RKO (cell line): ENCODE results near the gene EWSR1.
A peak's percentile ranks its signal among the peaks of the same experiment; 100 is the strongest.

Source experiments
- DNase-seq: peaks from one replicate; pipeline ENCODE4 v3.0.0-alpha.2; 2016; ENCODE audit warnings: low spot score

Gene EWSR1

GRCh38 chr22:29317827-29318454 lies 49.9 kb downstream of the EWSR1 start:
- no peak for DNase-seq

- DNase-seq, result no peak
These were observed 51.0 kb downstream of the EWSR1 start for GRCh38 chr22:29319072-29319471.

- peak; percentile 50 for DNase-seq
These were observed 52.5 kb downstream of the EWSR1 start for GRCh38 chr22:29320546-29320945.

- no peak for DNase-seq
These were observed 55.6 kb downstream of the EWSR1 start for GRCh38 chr22:29323641-29324040.

- no peak for DNase-seq
These were observed 57.3 kb downstream of the EWSR1 start for GRCh38 chr22:29325356-29325755.

GRCh38 chr22:29325785-29326315 lies 57.8 kb downstream of the EWSR1 start:
- no peak for DNase-seq

- no peak for DNase-seq
These were observed 58.4 kb downstream of the EWSR1 start for GRCh38 chr22:29326481-29326880.

GRCh38 chr22:29327089-29327764 lies 59.2 kb downstream of the EWSR1 start:
- no peak for DNase-seq

GRCh38 chr22:29328055-29328454 lies 60.0 kb downstream of the EWSR1 start:
- DNase-seq, result no peak

GRCh38 chr22:29328566-29329500 lies 60.8 kb downstream of the EWSR1 start:
- no peak for DNase-seq

GRCh38 chr22:29329581-29329980 lies 61.5 kb downstream of the EWSR1 start:
- no peak for DNase-seq

- no peak for DNase-seq
These were observed 62.2 kb downstream of the EWSR1 start for GRCh38 chr22:29330291-29330690.

GRCh38 chr22:29330753-29331152 lies 62.7 kb downstream of the EWSR1 start:
- DNase-seq, result no peak

GRCh38 chr22:29331213-29331612 lies 63.1 kb downstream of the EWSR1 start:
- DNase-seq, result no peak

GRCh38 chr22:29331658-29332300 lies 63.7 kb downstream of the EWSR1 start:
- no peak for DNase-seq

GRCh38 chr22:29332886-29333496 lies 64.9 kb downstream of the EWSR1 start:
- no peak for DNase-seq

GRCh38 chr22:29334148-29334547 lies 66.1 kb downstream of the EWSR1 start:
- DNase-seq, result no peak

GRCh38 chr22:29334696-29335344 lies 66.8 kb downstream of the EWSR1 start:
- DNase-seq, result no peak

GRCh38 chr22:29335656-29336055 lies 67.6 kb downstream of the EWSR1 start:
- DNase-seq, result no peak

GRCh38 chr22:29336751-29337490 lies 68.9 kb downstream of the EWSR1 start:
- DNase-seq, result no peak
